Measurements from ENCODE around the gene ANKRD42. TPM values are rescaled to one million over a fixed set of nuclear protein-coding genes. Genes with fewer than 3 reads are reported as not detected.

The ANKRD42 gene
- total RNA-seq, 4 donors from 2014 or later, result 11.8 to 13.0 (median 12.6) TPM

DNA sequence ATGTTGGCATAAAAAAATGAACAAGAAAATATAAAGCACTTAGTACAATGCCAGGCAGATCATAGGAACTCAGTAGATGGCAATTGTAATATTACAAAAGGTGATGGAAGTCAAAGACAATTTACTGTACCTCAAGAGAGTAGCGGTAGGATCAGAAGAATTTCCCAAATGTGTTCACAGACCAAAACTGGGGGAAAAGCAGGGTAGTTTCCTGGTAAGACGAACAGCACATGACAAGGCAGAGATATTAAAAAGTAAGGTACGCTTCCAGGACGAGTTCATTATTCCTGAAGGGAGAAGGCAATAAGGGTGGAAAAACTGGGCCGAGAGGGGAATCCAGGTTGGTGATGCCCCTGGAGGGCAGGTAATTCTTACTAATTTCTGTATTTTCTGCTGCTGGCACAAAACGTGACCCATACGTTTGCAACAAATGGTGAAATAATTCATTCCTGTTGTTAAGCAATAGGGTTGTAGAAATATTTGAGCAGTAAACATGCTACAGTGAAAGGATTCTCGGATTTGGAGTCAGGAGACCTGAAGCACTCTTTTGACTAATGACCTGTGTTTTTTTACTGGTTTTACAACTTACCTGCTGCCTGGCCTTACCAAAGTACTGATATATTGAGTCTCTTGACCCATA, 786 bp upstream of the ANKRD42 start:
- Histone ChIP-seq H3K27me3 (no peaks in the 10 kb centered on the region), H3K9me3 (no peaks in the 10 kb centered on the region), H3K4me3 (peak overlapping the region; percentile 72 to 86 (median 79)), H3K36me3 (peaks cover 21 to 44% (median 40%) of the 10 kb centered on the region in 4 donors), H3K4me1 (peaks cover 29 to 51% (median 45%) of the 10 kb centered on the region in 4 donors), H3K27ac (replicated peaks in 1 of 4) (peak overlapping the region; percentile 90 to 95 (median 92))
- WGBS, result 19% methylated on average over 8 of the region's 8 CpGs
- TF ChIP-seq POLR2A (IDR thresholded peaks at IDR 0.05; ENCODE audit: low read depth), result no peak
- no peak for TF ChIP-seq EP300 (IDR thresholded peaks at IDR 0.05)
- TF ChIP-seq POLR2AphosphoS5 (IDR thresholded peaks at IDR 0.05), result no peak
- TF ChIP-seq, protein P1, sequence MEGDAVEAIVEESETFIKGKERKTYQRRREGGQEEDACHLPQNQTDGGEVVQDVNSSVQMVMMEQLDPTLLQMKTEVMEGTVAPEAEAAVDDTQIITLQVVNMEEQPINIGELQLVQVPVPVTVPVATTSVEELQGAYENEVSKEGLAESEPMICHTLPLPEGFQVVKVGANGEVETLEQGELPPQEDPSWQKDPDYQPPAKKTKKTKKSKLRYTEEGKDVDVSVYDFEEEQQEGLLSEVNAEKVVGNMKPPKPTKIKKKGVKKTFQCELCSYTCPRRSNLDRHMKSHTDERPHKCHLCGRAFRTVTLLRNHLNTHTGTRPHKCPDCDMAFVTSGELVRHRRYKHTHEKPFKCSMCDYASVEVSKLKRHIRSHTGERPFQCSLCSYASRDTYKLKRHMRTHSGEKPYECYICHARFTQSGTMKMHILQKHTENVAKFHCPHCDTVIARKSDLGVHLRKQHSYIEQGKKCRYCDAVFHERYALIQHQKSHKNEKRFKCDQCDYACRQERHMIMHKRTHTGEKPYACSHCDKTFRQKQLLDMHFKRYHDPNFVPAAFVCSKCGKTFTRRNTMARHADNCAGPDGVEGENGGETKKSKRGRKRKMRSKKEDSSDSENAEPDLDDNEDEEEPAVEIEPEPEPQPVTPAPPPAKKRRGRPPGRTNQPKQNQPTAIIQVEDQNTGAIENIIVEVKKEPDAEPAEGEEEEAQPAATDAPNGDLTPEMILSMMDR (IDR thresholded peaks at IDR 0.05), result no peak
- intact Hi-C loops (cut with DNase I), result loop anchor here (5.0 kb wide), 2 partner anchors 35 to 290 kb away; partner anchors contain the start of genes DDIAS, PCF11 and PRCP
- DNase-seq (ENCODE audit: extremely low spot score), result no peak

DNA sequence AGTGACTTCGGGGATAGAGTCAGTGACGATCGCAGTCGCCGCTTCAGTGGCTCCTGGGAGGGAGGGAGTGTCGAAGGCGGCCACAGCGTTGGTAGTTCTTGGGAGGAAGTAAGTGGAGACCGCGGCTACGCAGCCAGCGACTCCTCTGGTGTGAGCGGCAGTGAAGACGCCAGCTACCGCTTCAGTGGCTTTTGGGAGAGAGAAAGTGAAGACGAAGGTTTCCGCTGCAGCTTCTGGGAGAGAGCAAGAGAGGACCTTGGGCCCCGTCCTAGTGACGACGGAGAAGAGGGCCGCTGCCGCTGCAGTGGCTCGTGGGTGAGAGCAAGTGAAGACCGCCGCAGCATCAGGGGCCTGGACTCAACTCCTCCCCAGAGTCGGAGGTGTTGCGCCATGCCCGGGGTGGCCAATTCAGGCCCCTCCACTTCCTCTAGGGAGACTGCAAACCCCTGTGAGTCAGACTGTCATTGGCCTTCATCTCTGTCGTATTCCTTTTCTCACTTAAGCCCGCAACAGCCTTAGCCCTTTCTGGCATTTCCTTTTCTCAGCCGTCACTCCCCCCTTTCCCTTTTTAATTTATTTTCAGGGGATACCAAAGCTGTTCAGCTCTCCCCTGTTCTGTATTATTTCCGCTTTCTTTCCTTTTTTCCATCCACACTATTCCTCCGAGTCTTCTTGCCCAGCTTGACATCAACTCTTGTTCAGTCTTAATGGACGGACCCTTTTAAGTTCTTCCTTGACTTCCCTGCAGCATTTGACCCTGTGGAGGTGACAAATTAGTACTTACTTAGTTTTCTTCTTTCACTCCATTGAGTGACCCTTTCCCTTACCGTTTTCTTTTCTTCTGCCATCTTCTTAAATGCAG, 1.0 kb downstream of the ANKRD42 start:
- DNase-seq (ENCODE audit: extremely low spot score), result peak; percentile 92

GRCh38 chr11:83195143-83195466, 1.6 kb downstream of the ANKRD42 start:
- H3K4me3 ChIP-seq, result peak overlapping the region; percentile 72 to 86 (median 79)
- TF ChIP-seq POLR2AphosphoS5 (IDR thresholded peaks at IDR 0.05), result no peak
- TF ChIP-seq, protein P1 (IDR thresholded peaks at IDR 0.05), result no peak
- TF ChIP-seq EP300 (IDR thresholded peaks at IDR 0.05), result no peak
- TF ChIP-seq POLR2A (IDR thresholded peaks at IDR 0.05; ENCODE audit: low read depth), result no peak
- WGBS, result 31% methylated on average over 4 of the region's 4 CpGs
- peak overlapping the region; percentile 90 to 95 (median 92) for H3K27ac ChIP-seq (replicated peaks in 1 of 4)
- no peaks in the 10 kb centered on the region for H3K27me3 ChIP-seq
- intact Hi-C loops (cut with DNase I), result no loop called here
- peaks cover 29 to 53% (median 45%) of the 10 kb centered on the region in 4 donors for H3K4me1 ChIP-seq
- H3K9me3 ChIP-seq, result no peaks in the 10 kb centered on the region
- DNase-seq (ENCODE audit: extremely low spot score), result no peak
- H3K36me3 ChIP-seq, result peaks cover 12 to 30% (median 25%) of the 10 kb centered on the region in 4 donors

More for the DNA sequence above, 1.0 kb downstream of the ANKRD42 start:
- H3K36me3 ChIP-seq, result peaks cover 18 to 36% (median 29%) of the 10 kb centered on the region in 4 donors
- no peaks in the 10 kb centered on the region for H3K27me3 ChIP-seq
- H3K4me3 ChIP-seq, result peak overlapping the region; percentile 72 to 86 (median 79)
- WGBS, result 1% methylated on average over 35 of the region's 35 CpGs
- TF ChIP-seq POLR2A (IDR thresholded peaks at IDR 0.05; ENCODE audit: low read depth) (no peak), POLR2AphosphoS5 (IDR thresholded peaks at IDR 0.05) (peak; percentile 47 to 73)
- TF ChIP-seq, protein P1 (IDR thresholded peaks at IDR 0.05), result peak in 1 of 3 experiments; percentile 16
- H3K9me3 ChIP-seq, result no peaks in the 10 kb centered on the region
- intact Hi-C loops (cut with DNase I), result loop anchor here (5.0 kb wide), 2 partner anchors 37 to 292 kb away; partner anchors contain the start of genes DDIAS, PCF11 and PRCP
- H3K4me1 ChIP-seq, result peaks cover 29 to 53% (median 45%) of the 10 kb centered on the region in 4 donors
- H3K27ac ChIP-seq (replicated peaks in 1 of 4), result peak overlapping the region; percentile 90 to 95 (median 92)

- DNase-seq (ENCODE audit: extremely low spot score), result no peak
- 98% methylated on average over 8 of the region's 8 CpGs for WGBS
- Histone ChIP-seq H3K4me1 (peaks cover 29 to 53% (median 45%) of the 10 kb centered on the region in 4 donors), H3K9me3 (no peaks in the 10 kb centered on the region), H3K36me3 (peaks cover 6 to 28% (median 20%) of the 10 kb centered on the region in 4 donors), H3K27me3 (no peaks in the 10 kb centered on the region), H3K27ac (replicated peaks in 1 of 4) (peak overlapping the region in 3 of 4 donors; percentile 91 to 95 (median 93)), H3K4me3 (no peak overlapping the region)
- intact Hi-C loops (cut with DNase I), result no loop called here
- no peak for TF ChIP-seq EP300 (IDR thresholded peaks at IDR 0.05)
- no peak for TF ChIP-seq POLR2A (IDR thresholded peaks at IDR 0.05; ENCODE audit: low read depth)
- TF ChIP-seq, protein P1 (IDR thresholded peaks at IDR 0.05), result no peak
- no peak for TF ChIP-seq POLR2AphosphoS5 (IDR thresholded peaks at IDR 0.05)
Measured at GRCh38 chr11:83195649-83196048, 2.1 kb downstream of the ANKRD42 start.

Data from esophagus muscularis mucosa (tissue), 4 donors.